NCI-H1105 treated with DMSO at 0.1 percent for 48 hours (cell line): Measurements from ENCODE around the gene TNFRSF8.
"Not testable (repeated sequence)": the region's sequence is repeated elsewhere in the genome, so short reads cannot be mapped to it uniquely, and the experiment has no call there.

ENCODE experiments used
- DNase-seq: peaks from one replicate; lab custom pipeline; 2025; lab: John Stamatoyannopoulos, UW

TNFRSF8 gene

DNA sequence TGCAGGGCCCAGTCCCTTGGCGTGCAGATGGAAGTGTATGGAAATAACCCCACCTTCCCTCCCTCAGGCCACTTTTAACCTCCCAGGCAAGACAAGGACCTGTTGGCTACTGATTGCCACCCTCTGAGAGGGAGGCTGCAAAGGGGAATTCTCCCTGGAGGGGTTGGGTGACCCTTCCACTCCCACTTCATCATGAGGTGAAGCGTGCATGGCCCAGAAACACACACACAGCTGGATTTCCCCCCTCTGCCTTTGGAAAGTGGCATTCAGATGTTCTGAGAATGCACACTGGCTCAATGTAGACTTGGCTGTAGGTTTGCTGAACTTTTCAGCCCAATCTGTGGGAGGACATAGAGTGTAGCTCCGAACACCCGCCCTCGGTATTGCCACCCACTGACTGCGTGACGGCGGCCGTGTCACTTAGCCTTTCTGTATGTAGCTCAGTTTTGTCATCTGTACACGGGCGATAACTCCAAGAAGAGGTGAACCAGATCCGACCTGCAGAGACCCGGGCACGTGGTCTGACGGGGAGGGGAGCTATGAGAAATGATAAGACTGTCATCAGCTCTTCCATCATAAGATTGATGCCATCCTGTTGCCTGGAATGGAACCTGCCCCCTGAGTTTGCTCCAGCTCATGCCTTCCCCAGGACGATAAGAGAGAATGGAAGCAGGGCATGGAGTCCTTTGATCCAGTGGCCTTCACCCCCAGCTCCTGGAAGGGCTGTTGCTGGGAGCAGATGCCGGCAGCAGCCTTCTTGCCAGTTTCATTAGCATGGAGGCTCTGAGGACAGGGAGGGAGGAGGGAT is 24.5 kb upstream of the TNFRSF8 start:
- no peak for DNase-seq

DNA sequence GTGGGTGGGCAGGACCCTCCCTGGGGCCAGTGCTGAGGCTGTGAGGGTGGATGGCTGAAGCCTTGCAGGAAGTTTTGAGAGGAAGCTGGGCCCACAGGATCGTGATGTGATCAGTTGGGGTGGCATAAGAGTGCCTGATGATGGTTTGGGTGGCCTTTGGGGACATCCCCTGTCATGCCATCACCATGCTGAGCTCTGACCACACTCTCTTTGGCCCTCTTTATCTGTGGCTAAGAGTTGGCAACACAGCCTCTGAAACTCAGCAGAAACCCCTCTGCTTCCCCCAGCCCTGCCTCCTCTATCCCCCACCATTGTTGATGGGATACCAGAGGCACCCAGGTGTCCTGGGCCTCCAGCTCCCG is 24.0 kb upstream of the TNFRSF8 start:
- no peak for DNase-seq

DNA sequence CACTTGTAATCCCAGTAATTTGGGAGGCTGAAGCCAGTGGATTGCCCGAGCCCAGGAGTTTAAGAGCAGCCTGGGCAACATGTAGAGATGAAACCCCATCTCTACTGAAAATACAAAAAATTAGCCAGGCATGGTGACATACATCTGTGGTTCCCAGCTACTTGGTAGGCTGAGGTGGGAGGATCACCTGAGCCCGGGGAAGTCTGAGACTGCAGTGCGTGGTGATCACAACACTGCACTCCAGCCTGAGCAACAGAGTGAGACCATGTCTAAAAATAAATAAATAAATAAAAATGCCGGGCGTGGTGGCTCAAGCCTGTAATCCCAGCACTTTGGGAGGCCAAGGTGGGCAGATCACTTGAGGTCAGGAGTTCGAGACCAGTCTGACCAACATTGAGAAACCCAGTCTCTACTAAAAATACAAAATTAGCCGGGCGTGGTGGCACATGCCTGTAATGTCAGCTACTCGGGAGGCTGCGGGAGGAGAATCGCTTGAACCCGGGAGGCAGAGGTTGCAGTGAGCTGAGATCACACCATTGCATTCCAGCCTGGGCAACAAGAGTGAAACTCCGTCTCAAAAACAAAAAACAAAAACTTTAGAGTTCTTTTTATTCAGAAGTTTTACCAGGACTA is 23.2 kb upstream of the TNFRSF8 start:
- not testable (repeated sequence) for DNase-seq

DNA sequence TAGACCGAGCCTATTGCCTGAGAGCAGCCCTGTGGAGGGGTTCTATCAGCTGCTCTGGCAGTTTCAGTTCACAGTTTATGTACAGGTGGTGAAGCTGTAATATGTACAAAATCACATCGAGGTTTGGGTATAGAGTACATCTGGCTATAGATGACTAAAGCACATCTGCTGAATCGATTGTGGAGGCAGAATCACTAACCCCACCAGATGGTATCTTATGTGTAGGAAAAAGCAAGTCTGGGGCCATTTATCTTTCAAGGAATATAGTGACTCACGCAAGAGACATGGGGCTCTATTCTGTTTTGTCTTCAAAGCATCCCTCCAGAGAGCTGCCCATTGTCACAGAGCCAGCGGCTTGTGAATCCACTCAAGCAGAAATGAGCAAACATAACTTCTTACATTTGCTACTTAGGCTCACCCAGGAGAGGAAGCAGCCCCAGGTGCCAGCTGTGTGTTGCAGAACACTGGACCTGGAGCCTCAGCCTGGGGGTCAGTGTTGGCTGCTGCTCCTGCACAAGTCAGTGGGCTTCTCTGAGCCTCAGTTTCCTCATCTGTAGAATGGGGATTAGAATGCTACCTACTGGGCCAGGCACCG is 22.5 kb upstream of the TNFRSF8 start:
- DNase-seq, result peak; percentile 25

DNA sequence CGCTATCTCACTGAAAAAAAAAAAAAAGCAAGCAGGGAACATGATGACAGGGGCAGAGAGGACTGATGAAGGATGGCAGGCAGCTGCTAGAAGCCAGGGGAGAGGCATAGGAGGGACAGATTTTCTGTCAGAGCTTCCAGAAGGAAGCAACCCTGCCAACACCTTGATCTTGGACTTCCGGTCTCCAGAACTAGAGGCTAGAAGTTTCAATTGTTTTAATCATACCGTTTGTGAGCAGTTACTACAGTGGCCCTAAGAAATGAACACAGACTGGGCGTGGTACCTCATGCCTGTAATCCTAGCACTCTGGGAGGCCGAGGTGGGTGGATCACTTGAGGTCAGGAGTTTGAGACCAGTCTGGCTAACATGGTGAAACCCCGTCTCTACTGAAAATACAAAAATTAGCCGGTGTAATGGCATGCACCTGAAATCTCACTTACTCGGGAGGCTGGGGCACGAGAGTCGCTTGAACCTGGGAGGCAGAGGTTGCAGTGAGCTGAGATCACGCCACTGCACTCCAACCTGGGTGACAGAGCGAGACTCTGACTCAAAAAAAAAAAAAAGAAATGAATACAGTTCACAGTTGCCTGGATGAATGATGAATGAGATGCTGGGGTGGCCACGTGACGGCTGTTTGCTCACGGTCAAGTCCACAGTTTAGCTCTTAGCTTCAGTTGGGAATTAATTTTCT is 18.8 kb upstream of the TNFRSF8 start:
- DNase-seq, result not testable (repeated sequence)

DNA sequence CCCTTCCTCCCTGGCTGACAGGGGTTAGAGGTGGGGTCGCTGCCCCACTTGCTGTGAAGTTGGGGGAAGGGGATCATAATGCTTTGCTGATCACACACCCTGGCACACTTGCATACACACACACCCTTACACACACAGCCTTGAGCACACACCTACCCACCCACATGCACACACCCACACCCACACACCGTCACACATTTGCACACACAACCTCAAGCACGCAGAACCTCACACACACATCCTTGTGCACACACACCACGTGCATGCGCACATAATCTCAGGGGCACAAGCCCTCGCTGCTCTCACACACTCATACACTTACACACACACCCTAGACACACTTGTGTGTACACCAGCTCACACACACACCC is 16.4 kb upstream of the TNFRSF8 start:
- DNase-seq, result no peak

DNA sequence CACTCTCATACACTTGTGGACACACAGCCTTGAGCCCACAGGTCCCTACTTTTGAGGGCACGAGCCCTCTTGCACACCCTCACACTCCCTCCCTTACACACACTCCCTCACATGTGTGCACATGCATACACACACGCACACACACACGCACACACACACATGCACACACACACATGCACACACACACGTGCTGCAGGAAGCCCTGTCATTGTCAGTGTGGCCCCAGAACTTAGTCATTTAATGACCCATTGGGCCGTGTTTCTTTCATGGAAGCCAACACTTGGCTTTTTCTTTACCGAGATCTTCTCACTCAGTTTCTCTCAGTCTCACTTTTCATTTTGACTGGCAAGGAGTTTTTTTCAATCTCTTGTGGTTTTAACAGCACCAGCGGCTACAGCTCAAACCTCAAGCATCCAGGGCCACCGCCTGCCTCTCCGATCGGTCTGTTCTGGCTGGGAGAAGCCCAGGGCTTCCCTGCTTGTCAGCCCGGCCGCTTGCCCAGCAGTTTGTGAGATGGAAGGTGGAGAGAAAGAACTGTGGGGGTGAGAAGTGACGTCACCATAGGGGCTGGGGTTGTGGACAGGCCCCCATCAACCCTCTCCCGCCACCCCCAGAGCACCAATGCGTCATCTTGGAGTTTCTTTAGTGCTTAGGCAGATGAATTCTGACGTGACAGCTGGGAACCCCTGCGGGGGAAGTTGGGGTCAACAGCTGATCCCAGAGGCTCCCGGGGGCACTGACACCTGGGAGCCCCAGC is 15.8 kb upstream of the TNFRSF8 start:
- DNase-seq, result no peak

DNA sequence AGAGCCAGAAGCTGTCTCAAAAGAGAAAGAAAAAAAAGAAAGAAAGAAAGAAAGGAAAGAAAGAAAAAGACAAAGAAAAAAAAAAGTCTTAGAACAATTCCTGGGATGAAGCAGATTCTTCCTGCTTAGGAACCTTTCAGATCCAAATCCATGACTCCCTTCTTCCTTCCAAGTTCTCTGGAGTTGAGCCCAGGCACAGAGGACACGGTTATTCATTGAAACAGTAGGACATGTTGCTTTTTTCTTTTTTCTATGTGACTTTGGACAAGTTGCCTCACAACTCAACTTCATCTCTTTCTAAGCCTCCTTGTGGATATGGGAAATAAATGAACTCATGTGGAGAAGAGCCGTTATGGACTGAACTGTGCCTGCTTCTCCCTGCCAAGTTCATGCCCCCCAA is 14.7 kb upstream of the TNFRSF8 start:
- DNase-seq, result no peak

DNA sequence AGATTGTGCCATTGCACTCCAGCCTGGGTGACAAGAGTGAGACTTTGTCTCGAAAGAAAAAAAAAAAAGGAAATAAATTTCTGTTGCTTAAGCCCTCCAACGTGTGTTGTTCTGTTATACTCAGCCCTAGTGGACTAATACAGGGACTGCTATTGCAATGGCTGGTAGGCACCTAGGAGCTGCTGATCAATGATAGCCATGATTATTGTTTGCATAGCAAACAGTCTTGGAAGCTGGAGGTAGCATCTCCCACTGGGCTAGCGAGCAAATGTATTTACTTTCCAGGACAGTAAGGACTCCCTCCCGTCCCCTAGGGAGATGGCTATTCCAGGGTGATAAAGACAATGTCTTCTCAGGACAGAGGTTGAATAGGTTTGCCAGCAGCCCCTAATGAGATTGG is 13.5 kb upstream of the TNFRSF8 start:
- no peak for DNase-seq

DNA sequence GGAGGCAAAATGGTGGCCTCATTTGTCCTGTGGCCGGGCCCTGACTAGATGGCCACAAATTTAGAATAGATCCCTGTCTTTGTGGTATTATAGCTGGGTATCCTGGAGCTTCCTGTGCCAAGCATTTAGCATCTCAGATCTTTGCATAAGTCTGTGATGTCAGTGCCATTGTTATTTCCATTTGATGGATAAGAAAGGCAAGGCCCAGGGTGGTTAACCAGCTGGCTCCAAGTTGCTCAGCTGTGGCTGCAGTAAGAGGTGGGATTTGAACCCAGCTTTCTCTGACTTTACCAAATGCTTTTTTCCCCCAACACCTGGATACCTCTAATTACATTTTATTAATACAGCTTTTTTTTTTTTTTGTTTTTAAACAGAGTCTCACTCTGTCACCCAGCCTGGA is 11.7 kb upstream of the TNFRSF8 start:
- DNase-seq, result no peak

DNA sequence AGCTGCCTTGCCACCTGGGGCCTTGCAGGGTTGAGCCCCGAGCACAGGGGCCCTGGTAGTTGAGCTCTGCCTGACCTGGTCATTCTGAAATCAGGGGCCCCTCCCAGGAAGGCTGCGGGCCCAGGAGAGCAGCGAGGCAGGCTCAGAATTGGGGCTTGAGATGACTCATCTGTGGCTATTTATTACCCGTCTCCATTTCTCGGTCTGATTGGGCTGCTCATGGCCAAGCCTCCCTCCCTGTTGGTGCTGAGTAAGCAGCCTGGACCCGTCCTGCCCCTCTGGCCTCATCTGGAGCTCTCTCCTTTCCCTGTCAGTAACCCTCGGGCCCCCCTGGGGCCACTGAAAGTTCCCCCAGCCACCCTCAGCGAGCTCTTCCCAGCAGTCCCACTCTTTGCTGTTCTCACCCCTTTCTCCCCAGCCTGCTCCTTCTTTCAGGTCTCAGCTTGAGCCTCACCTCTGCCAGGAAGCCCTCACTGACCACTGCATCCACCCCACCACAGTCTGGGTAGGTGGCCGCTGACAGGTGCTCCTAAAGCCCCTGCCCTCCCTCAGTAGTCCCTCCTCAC is 11.0 kb upstream of the TNFRSF8 start:
- no peak for DNase-seq

DNA sequence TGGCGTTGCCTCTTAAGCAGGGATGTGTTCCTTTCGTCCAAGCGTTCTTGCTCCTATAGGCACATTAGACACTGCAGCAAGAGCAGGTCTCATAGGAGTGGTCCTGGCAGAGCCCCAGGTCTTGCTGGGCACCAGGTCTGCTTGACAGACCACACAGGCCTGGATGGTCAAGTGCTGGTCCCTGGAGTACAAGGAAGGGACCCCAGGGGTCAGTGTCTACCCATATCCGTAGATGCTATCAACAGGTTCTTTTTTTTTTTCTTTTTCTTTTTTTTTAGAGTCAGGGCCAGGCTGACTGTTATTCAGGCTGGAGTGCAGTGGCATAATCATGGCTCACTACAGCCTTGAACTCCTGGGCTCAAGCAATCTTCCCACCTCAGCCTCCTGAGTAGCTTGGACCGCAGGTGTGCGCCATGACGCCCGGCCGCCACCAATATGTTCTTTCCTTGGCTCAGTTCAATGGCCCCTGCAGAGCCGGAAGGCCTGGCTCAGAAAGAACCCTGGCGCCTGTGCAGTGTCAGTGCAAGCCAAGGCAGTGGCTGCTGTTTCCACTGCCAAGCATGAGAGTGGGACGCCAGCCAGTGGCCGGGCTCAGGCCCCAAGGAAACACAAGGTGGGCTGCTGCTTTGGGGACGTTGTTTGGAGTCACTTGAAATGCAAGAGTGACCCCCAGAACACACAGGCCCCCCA is 10.0 kb upstream of the TNFRSF8 start:
- DNase-seq, result no peak

DNA sequence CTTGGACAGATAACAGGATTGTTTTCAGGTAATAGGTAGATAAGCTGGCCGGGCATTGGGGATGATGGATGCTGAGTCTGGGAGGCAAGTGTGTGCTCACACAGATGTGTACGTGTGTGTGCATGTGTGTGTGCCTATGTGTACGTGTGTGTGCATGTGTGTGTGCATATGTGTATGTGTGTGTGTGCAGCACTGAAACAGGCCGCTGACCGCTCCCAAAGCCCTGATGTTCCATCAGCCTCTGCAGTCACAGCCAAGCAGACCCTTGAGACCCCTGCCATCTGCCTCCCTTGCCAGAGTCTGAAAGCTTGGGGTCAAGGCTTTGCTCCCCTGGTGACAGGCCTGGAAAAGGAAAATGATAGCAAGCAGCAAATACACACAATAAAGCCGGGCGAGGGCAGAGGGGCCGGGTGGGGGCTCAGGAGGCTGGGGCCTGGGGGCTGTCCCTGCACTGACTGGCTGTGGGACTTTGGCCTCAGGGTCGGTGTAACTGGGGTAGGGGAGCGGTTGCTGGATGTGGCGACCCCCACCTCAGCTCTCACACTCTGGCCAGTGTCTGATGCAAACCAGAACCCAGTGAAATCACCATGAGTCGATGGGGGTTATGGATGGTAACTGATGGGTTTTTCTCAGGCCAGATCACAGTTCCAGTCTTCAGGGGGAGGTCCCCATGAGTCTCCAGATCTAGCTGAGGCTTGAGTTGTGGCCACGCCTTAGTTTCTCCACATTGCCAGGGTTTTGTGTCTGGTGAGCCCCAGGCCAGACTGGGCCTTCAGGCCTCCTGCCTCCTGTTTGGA is 9.2 kb upstream of the TNFRSF8 start:
- DNase-seq, result no peak

DNA sequence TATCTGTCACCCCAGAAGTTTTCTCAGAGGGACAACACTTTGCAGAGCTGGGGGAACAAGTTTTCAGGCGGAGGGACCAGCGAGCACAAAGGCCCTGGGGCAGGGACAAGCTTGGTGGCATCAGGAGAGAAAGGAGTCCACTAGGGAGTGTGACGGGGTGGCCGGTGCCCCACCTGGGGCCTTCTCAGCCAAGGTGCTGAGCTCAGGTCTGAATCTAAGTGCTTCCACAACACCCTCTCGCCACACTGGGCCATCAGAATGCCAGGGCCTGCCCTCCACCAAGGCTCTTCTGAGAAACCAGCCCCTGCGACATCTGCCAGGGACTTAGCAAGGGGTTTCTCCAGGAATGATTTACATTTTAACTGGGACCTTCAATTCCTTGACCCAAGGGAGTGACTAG is 7.8 kb upstream of the TNFRSF8 start:
- no peak for DNase-seq

DNA sequence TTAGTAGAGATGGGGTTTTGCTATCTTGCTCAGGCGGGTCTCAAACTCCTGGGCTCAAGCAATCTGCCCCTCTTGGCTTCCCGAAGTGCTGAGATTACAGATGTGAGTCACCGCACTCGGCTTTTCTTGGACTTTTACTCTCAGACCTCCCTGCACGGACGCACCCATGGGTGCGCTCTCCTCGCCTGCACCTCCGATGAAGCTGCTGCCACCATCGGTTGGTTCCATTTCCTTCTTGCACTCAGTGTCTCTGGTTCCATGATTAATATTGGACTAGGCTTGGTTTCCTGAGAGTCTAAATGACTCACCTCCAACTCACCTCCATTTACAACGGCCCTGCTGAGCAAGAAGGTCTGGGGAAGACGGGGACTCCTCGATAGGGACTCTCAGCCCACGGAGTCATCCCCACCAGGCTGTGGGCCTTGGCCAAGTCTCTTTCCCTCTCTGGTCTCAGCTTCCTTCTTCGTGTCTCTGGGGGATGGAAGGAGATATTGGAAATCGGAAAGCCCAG is 6.7 kb upstream of the TNFRSF8 start:
- no peak for DNase-seq

DNA sequence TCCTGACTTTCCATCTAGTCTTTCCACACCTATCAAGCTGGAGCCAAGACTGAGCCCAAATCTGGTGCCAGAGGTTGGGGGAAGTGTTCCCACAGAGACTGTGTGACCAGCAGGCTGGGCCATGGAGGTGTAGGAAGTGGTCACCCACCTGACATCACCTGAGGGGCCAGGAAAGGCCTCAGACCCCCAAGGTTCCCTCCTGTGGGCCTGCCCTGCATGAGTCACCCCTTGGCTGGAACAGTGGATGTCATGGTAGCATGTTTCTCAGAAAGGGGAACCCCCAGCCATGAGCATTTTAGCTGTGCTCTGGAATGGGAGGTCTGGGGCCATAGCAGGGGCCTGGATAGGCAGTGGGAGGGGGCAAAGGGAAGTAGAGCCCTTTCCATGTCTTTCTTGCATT is 5.7 kb upstream of the TNFRSF8 start:
- DNase-seq, result no peak

DNA sequence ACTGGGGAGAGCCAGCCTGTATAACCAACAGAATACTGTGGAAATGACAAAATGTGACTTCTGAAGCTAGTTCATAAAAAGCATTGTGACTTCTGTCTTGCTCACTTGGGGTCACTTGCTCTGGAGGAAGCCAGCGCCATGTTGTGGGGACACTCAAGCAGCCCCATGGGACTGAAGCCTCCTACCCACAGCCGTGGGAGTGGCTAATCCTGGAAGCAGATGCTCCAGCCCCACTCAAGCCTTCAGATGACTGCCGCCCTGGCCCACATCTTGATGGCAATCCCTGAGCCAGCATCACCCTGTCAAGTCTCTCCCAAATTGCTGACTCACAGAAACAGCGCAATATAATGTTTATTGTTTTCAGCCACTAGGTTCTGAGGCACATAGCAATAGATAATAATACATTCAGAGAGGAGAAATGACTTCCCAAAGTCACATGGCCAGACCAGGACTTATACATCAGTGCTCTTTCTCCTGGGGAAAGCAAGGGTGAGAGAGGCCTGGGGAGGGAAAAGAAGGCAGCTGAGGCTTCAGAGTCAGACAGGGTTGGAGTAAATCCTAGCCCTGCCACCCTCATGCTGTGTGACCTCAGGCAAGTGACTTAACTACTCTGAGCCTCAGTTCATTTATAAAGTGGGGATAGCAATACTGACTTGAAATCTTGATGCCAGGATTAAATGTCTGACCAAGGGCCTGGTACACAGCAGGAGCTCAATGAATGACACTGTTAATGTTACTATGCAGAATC is 5.0 kb upstream of the TNFRSF8 start:
- no peak for DNase-seq

DNA sequence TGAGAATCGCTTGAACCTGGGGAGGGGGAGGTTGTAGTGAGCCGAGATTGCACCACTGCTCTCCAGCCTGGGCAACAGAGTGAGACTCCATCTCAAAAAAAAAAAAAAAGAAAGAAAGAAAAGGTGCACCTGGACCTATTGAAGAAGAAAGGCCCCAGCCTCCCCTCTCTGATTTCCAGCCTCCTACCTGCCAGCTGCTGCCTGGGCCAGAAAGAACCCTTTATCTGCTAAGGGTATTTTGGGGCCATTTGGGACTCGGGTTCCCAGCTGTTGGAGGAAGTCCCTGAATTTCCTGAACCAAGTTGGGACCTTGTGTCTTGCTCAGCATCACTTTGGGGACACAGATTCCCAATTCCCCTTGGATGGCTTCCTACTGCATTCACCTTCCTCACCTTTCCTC is 3.9 kb upstream of the TNFRSF8 start:
- no peak for DNase-seq

DNA sequence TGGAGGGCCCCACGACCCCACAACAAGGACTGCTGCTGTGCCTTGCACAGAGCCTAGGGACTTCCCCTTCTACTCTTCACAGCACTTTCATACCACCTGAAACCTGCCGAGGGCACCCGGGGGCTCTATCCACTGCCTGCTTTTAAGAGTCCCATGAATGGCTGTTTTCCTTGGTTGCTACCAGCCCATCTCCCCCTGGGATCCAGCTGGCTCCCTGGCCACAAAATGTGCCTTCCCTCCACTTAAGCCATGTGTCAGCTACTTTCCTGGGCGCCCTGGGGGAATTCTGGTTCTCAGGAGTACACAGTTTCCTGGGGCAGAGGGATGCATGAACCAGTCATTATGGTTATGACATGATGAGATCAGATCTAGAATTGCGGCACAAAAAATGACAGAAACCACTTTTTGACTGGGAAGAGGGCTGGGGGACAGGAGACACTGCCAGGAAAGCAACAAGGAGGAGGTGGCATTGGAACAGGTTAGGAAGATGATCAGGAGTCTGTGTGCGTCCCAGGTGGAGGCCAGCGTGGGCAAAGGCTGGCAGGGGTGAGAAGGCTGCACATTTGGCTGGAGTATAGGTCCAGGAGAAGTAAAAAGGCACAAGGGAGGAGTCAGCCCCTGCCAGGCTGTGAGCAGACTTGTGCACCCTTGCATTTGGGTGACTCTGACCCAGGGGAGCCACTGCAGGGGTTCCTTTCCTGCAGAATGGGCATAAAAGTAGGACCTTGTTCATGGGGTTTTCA is 3.2 kb upstream of the TNFRSF8 start:
- DNase-seq, result no peak
